GM12874 (cell line): Measurements from ENCODE around the gene RANBP3L.

Experiments
- TF ChIP-seq, protein P1 (sequence below): IDR thresholded peaks from 2 replicates; pipeline ENCODE4 v1.5.1; 2011; ENCODE audit warnings: low read depth, mild to moderate bottlenecking, control low read depth, low read length, moderate library complexity; ENCODE audit not compliant: insufficient read depth

Gene RANBP3L

DNA sequence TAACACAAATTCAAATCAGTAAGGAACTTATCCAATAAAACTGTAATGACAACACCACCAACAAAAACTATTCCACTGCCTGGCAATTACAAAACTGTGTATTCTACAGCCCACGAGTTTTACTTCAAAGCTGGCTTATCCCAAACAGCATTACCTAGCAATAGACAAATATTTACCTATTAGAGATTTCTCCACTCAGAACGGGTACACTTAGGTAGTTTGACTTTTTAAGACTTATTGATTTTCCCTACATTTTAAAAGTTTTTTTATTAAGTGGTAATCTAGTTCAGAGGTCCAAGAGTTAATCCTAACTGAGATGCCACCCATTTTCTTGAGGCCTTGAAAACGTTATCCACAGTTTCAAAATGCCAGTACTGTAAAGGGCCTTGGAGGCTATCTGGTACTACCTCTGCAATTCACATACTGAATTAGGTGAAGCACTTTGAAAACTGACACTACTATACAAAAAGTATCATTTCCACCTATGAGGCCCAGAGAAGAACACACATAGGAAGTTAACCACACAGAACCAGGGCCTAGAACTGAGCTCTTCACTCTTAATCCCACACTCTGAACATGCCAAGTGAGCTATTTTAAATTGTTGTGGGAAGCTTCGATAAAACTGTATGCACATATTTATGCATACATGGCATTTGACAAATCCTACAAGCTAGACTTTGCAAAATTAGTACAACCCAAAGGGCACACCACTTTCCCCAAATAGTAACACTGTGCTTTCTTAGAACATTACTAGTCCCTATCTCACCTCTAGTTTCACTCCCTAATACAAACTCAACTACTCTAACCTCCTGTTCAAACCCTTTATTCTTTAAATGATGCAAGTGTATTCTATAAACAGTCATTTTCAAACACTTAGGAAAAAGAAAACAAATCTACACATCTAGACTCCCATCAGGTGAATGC lies 62.1 kb downstream of the RANBP3L start:
- TF ChIP-seq, protein P1, sequence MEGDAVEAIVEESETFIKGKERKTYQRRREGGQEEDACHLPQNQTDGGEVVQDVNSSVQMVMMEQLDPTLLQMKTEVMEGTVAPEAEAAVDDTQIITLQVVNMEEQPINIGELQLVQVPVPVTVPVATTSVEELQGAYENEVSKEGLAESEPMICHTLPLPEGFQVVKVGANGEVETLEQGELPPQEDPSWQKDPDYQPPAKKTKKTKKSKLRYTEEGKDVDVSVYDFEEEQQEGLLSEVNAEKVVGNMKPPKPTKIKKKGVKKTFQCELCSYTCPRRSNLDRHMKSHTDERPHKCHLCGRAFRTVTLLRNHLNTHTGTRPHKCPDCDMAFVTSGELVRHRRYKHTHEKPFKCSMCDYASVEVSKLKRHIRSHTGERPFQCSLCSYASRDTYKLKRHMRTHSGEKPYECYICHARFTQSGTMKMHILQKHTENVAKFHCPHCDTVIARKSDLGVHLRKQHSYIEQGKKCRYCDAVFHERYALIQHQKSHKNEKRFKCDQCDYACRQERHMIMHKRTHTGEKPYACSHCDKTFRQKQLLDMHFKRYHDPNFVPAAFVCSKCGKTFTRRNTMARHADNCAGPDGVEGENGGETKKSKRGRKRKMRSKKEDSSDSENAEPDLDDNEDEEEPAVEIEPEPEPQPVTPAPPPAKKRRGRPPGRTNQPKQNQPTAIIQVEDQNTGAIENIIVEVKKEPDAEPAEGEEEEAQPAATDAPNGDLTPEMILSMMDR: no peak

DNA sequence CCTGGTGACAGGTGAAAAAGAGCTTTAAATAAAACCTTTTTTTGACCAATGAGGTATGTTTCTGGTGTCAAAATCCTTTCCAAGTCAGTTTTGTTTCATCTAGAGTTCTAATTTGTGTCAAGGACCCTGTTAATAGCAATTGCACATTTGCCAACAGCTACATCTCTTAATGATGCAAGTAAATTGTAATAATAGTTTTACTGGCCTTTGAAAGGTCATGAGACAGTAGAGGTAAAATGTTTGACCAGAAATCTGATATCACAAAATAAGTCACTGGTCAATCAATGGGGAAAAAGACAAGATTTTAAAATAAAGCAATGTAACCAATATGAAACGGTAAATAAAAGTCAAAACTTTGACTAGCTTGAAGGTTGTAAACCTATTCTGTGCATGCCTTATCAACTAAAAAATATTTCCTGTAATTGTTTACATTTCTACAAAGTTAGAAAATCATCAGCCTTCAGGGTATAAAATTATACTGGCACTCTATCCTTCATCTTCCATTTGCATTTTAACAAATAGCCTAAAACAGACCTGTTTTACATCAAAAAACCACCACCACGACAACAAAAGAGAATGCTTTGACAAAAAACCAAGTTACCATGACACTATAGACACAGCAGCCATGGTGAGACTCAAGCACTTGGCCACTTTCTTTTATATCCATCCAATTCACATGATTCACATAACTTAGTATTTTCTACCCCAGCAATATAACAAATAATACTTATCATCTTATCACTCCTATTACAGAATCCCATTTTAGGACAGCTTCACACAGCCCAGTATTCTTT lies 63.0 kb downstream of the RANBP3L start:
- TF ChIP-seq, protein P1: no peak

DNA sequence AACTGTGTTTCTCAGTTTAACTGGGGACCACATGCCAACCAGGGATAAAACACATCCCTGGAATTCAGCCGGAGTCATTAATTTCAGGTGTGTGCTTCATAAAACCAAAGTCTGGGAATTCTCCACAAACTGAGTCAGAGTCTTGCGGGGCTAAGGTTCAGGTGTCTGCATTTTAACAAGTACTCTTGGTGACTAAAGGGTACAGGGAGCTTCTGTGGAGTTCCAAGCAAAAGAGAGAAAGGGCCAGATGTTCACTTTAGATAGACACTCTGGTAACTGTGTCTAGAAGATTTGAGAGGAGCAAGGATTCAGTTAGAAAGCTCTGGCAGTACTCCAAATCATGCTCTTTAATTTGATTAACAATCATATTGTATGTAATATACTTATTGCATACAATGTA lies 64.0 kb downstream of the RANBP3L start:
- TF ChIP-seq, protein P1: no peak

DNA sequence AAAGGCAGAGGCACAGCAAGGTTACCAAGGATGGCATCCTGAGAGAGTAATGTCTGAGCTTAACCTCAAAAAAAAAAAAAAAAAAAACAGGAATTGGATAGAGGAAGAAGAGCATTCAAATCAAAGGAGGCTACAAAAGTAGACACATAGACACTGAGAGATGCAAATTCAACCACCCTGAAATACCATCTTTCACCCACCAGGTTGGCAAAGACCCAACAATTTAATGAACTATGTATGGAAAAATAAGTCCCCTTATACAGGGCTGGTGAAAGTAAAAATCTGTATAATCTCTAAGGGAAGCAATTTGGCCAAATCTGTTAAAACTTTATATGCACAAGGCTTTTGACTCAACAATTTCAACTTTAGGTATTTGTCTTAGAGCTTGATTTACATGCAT lies 64.9 kb downstream of the RANBP3L start:
- TF ChIP-seq, protein P1: no peak

DNA sequence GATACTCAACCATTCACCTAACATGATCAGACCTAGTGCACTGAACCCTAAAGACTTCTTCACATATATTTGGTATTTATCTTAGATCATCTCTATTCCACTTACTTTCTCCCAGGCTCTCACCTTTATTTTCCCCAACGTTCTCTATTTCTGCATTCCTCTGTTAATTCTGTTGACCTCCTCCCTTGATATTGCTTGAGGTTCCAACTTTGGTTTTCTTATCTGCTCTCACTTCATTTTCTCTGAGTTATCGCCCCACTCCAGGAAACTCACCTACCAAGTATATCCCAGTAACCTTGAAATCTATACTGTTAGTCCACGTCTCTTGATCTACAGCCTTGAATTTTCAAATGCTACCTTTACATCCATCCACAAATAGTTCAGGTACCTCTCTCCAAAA lies 69.2 kb downstream of the RANBP3L start:
- TF ChIP-seq, protein P1: no peak

DNA sequence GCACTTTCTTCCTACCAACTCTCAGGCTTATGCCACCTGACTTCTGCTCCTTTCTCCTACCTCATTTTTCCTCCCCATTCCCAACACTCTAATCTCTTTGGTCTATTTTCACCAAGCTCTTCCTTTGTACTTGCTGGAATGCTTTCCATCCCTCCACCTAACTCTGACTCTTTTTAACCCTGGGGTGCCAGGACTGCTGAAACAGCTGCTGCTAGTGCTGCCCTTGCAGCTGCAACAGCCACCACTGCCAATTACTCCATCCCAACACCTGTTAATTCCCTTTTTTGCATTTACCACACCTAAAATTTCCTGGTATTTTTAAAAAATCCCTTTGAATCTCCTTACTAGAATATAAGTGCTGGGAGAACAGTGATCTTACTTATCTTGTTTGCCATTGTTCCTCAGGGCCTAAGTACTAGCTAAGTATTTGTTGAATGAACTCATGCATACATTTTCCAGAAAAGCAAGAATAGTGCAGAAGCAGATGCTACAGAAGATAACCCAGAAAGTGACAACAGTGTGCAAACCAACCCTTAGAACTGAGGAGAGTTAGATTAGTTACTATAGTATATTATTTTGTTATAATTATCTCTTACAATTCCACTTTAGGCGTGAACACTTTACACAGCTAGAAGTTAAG lies 71.4 kb downstream of the RANBP3L start:
- TF ChIP-seq, protein P1: no peak

DNA sequence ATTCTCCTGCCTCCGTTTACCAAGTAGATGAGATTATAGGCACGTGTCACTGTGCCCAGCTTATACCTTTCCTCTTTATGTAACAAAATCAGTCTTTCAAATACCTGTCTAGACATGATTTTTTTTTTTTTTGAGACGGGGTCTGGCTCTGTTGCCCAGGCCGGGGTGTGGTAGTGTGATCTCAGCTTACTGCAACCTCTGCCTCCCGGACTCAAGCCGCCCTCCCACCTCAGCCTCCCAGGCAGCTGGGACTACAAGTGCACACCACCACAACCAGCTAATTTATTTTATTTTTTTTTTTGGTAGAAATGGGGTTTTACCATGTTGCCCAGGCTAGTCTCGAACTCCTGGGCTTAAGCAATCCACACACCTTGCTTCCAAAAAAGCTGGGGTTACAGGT lies 73.2 kb downstream of the RANBP3L start:
- TF ChIP-seq, protein P1: no peak
